HepG2 (cell line): ENCODE measurements around the gene TBC1D22A. TPM values are rescaled to one million over a fixed set of nuclear protein-coding genes. Genes with fewer than 3 reads are reported as not detected.

Experiments used
- ATAC-seq: fragments of 200-7000 bp; cut with Tn5 transposase; 3 replicates; pipeline ENCODE4 v1.9.1; 2020; ENCODE audit warnings: mild to moderate bottlenecking, moderate library complexity
- BruUV-seq: library from RNA; stranded (reverse); fragments of 400-500 nt; replicated peaks from 2 replicates; lab custom pipeline; 2021; lab: Mats Ljungman, UMichigan
- CTCF ChIA-PET: fragments of 300-600 bp; formaldehyde crosslinking; extraction: SDS; loops from one replicate; lab custom pipeline; 2021; ENCODE audit warnings: low total read pairs, inconsistent platforms, low intra/inter-chr PET ratio; lab: Yijun Ruan, JAX
- POLR2A ChIA-PET: fragments of 350-600 bp; sonication (Branson Sonifier 250); formaldehyde crosslinking; loops from one replicate; lab custom pipeline; 2020; ENCODE audit warnings: antibody characterized with exemption, inconsistent platforms; lab: Yijun Ruan, JAX
- DNase-seq: peaks from one replicate; pipeline ENCODE4 v3.0.0-alpha.2; 2015; ENCODE audit warnings: low spot score
- FAIRE-seq: peaks from 3 replicates; lab custom pipeline; 2011; peaks lifted over from hg19 to GRCh38; lab: Jason Lieb, UNC
- H2AFZ ChIP-seq: one replicate; pipeline ENCODE4 v1.6.1; 2011; ENCODE audit warnings: low read length, inconsistent platforms
- H3K27ac ChIP-seq: fragments of 300-600 bp; 3 replicates; pipeline ENCODE4 v1.8.0; 2011; ENCODE audit warnings: mixed run types, mild to moderate bottlenecking, mixed read lengths, low read length, inconsistent platforms; ENCODE audit not compliant: insufficient read depth; ENCODE audit errors: extremely low read length
- H3K27me3 ChIP-seq, 2 experiments: fragments of 200-600 bp in 1 of 2; 2 replicates in 1 of 2; 3 replicates in 1 of 2; pipeline versions ENCODE4 v1.6.0 to v1.8.0; 2011; ENCODE audit warnings: low read length in 2 of 2, mild to moderate bottlenecking in 2 of 2, moderate library complexity in 2 of 2, inconsistent platforms in 1 of 2; ENCODE audit not compliant: insufficient read depth in 2 of 2, control insufficient read depth in 1 of 2
- H3K36me3 ChIP-seq, 2 experiments: fragments of 200-600 bp in 1 of 2; replicated peaks in 1 of 2; 2 replicates in 1 of 2; 3 replicates in 1 of 2; pipeline versions ENCODE4 v1.5.1 to v1.8.0; 2011; ENCODE audit warnings: low read length in 2 of 2, inconsistent platforms in 1 of 2; ENCODE audit not compliant: insufficient read depth in 2 of 2, control insufficient read depth in 1 of 2
- H3K4me1 ChIP-seq: 2 replicates; pipeline ENCODE4 v1.5.1; 2012; ENCODE audit warnings: low read length, inconsistent platforms; ENCODE audit not compliant: insufficient read depth
- H3K4me2 ChIP-seq: 2 replicates; pipeline ENCODE4 v1.6.0; 2011; ENCODE audit warnings: low read depth, low read length, inconsistent platforms
- H3K4me3 ChIP-seq, 3 experiments: fragments of 200-600 bp in 1 of 3; sonication (generic), shearing (Covaris generic) in 1 of 3; replicated peaks in 1 of 3; 2 replicates each; pipeline ENCODE4 v1.5.1; 2011 to 2016; ENCODE audit warnings: low read length in 3 of 3, inconsistent platforms in 2 of 3, low read depth in 2 of 3, mild to moderate bottlenecking in 2 of 3, control low read depth in 1 of 3, mixed read lengths in 1 of 3; ENCODE audit not compliant: insufficient read depth in 1 of 3
- H3K79me2 ChIP-seq: one replicate; pipeline ENCODE4 v1.6.1; 2011; ENCODE audit warnings: low read length, inconsistent platforms; ENCODE audit not compliant: insufficient read depth
- H3K9ac ChIP-seq: 2 replicates; pipeline ENCODE4 v1.6.0; 2011; ENCODE audit warnings: mild to moderate bottlenecking, low read depth, low read length, inconsistent platforms; ENCODE audit not compliant: insufficient read depth
- H3K9me3 ChIP-seq: 2 replicates; pipeline ENCODE4 v1.5.1; 2012; ENCODE audit warnings: mild to moderate bottlenecking, low read length
- H4K20me1 ChIP-seq: 2 replicates; pipeline ENCODE4 v1.6.0; 2011; ENCODE audit warnings: inconsistent platforms, mild to moderate bottlenecking, low read length, moderate library complexity; ENCODE audit not compliant: insufficient read depth
- BRF2 ChIP-seq: sonication (generic); formaldehyde crosslinking; IDR thresholded peaks from 2 replicates; pipeline ENCODE4 v1.8.1; 2022; ENCODE audit warnings: mild to moderate bottlenecking, missing genetic modification reagents
- CREB3 ChIP-seq: sonication (generic); formaldehyde crosslinking; IDR thresholded peaks from 2 replicates; pipeline ENCODE4 v1.5.0; 2020; ENCODE audit warnings: missing genetic modification reagents
- SIN3A ChIP-seq: IDR thresholded peaks from 2 replicates; pipeline ENCODE4 v1.6.1; 2011; ENCODE audit warnings: low read depth, mild to moderate bottlenecking, control low read depth, low read length, borderline replicate concordance
- SMAD9 ChIP-seq: sonication (generic); formaldehyde crosslinking; IDR thresholded peaks from 2 replicates; pipeline ENCODE4 v1.5.1; 2020; ENCODE audit warnings: mild to moderate bottlenecking, missing genetic modification reagents
- SOX5 ChIP-seq: IDR thresholded peaks from 2 replicates; pipeline ENCODE4 v1.6.1; 2016; ENCODE audit warnings: borderline replicate concordance
- TAF1 ChIP-seq: sonication (generic); formaldehyde crosslinking; IDR thresholded peaks from 2 replicates; pipeline ENCODE4 v1.4.0; 2020; ENCODE audit warnings: missing genetic modification reagents
- TEF ChIP-seq: sonication (generic); formaldehyde crosslinking; IDR thresholded peaks from 2 replicates; pipeline ENCODE4 v1.5.0; 2020; ENCODE audit warnings: missing genetic modification reagents
- ZBTB7B ChIP-seq: sonication (generic); formaldehyde crosslinking; IDR thresholded peaks from 2 replicates; pipeline ENCODE4 v1.4.0; 2020; ENCODE audit warnings: missing genetic modification reagents
- ZNF337 ChIP-seq: sonication (generic); formaldehyde crosslinking; IDR thresholded peaks from 2 replicates; pipeline ENCODE4 v1.5.1; 2020; ENCODE audit warnings: missing genetic modification reagents, low read depth, mild to moderate bottlenecking, borderline replicate concordance
- ZNF33B ChIP-seq: sonication (generic); formaldehyde crosslinking; IDR thresholded peaks from 2 replicates; pipeline ENCODE4 v1.5.1; 2020; ENCODE audit warnings: mild to moderate bottlenecking, missing genetic modification reagents
- ZNF674 ChIP-seq: sonication (generic); formaldehyde crosslinking; IDR thresholded peaks from 2 replicates; pipeline ENCODE4 v1.5.0; 2020; ENCODE audit warnings: low read depth, mild to moderate bottlenecking, missing genetic modification reagents
- WGBS: methylation state at CpG from one replicate; pipeline ENCODE4 v1.1.6; 2017; ENCODE audit warnings: low lambda C conversion rate; 5-methylcytosine and 5-hydroxymethylcytosine counted together
- in situ Hi-C: cut with HindIII; loops from 2 replicates; pipeline ENCODE4 v1.10.0; 2017; ENCODE audit warnings: low pct_unique_long_range_greater_than_20kb; ENCODE audit not compliant: extremely low pct_ligation_motif_present
- intact Hi-C: fragments of 100-400 bp; cut with micrococcal nuclease; formaldehyde crosslinking; loops from one replicate; pipeline ENCODE4 v1.10.0; 2022; ENCODE audit not compliant: unreplicated experiment
- polyA plus RNA-seq, 8 experiments: library from polyadenylated mRNA; depleted of rRNA in 3 of 8; stranded (reverse) in 7 of 8; unstranded in 1 of 8; fragments of >200 nt; fragmentation: Illumina TruSeq in 4 of 8; extraction: Trizol in 4 of 8; gene quantifications; 2 replicates each; pipeline versions ENCODE4 v1.2.1 to v1.2.3, GENCODE V29; 2011 to 2016; ENCODE audit warnings: low read depth in 4 of 8, missing spikeins in 1 of 8, mixed read lengths in 1 of 8; ENCODE audit not compliant: insufficient read depth in 1 of 8
- total RNA-seq, 5 experiments: library from RNA; depleted of rRNA; stranded (reverse); fragments of >200 nt; fragmentation: Illumina TruSeq; extraction: Trizol; gene quantifications; 2 replicates each; pipeline ENCODE4 v1.2.3, GENCODE V29; 2016; ENCODE audit warnings: low read depth in 1 of 5

TBC1D22A gene
- total and polyA plus RNA-seq, 2 of the 13 experiments (the other 11 are each of a cell fraction or from before 2014, with no cell fraction given): 17.3 to 18.0 TPM

- H3K4me2 ChIP-seq: no peak overlapping the region
- H3K27me3 ChIP-seq: no peaks in the 10 kb centered on the region
- H3K79me2 ChIP-seq: no peaks in the 10 kb centered on the region
- intact Hi-C loops: no loop called here
- H3K4me1 ChIP-seq: no peaks in the 10 kb centered on the region
- FAIRE-seq (no peak), DNase-seq (no peak), ATAC-seq (no peak)
- no peak overlapping the region for H3K4me3 ChIP-seq
- H4K20me1 ChIP-seq: no peaks in the 10 kb centered on the region
- POLR2A ChIA-PET: no interaction called here
- no peaks in the 10 kb centered on the region for H3K9me3 ChIP-seq
- 0 out of 5 replicates have a peak, but pooled peaks cover 0 to 1% of the 10 kb centered on the region in 2 experiments for H3K36me3 ChIP-seq
- no peak for TF ChIP-seq TAF1 (CRISPR knock-in tag)
- TF ChIP-seq, all 625 proteins: peak for 0
- no TSS peak for BruUV-seq
- Histone ChIP-seq H3K9ac (no peak overlapping the region), H2AFZ (no peak overlapping the region), H3K27ac (no peak overlapping the region)
- CTCF ChIA-PET: no interaction called here
- WGBS: 96% methylated on average over 11 of the region's 14 CpGs
- in situ Hi-C loops: no loop called here
Observed at GRCh38 chr22:47069270-47069669, 306.8 kb downstream of the TBC1D22A start.

- DNase-seq: no peak
- no peak overlapping the region for H3K4me2 ChIP-seq
- H3K4me1 ChIP-seq: no peaks in the 10 kb centered on the region
- TF ChIP-seq CREB3 (CRISPR knock-in tag) (no peak), TEF (CRISPR knock-in tag) (no peak), SMAD9 (CRISPR knock-in tag) (no peak), ZBTB7B (no peak), SIN3A (no peak), SOX5 (CRISPR knock-in tag) (no peak), ZNF674 (no peak), BRF2 (CRISPR knock-in tag) (no peak), ZNF33B (CRISPR knock-in tag) (no peak), ZNF337 (CRISPR knock-in tag) (no peak)
- TF ChIP-seq, all 625 proteins: peak for 0
- ChIA-PET POLR2A (no interaction called here), CTCF (no interaction called here)
- no peaks in the 10 kb centered on the region for H3K27me3 ChIP-seq
- H3K79me2 ChIP-seq: no peaks in the 10 kb centered on the region
- no peaks in the 10 kb centered on the region for H3K9me3 ChIP-seq
- in situ Hi-C loops (no loop called here), intact Hi-C loops (no loop called here)
- WGBS: 89% methylated on average over 10 of the region's 11 CpGs
- no peak overlapping the region for H3K4me3 ChIP-seq
- H2AFZ ChIP-seq: no peak overlapping the region
- H3K27ac ChIP-seq: no peak overlapping the region
- H4K20me1 ChIP-seq: no peaks in the 10 kb centered on the region
- FAIRE-seq (no peak), ATAC-seq (no peak)
- H3K9ac ChIP-seq: no peak overlapping the region
- BruUV-seq: no TSS peak
- 0 out of 5 replicates have a peak, but pooled peaks cover 0 to 1% of the 10 kb centered on the region in 2 experiments for H3K36me3 ChIP-seq
Observed at GRCh38 chr22:47071078-47071806, 308.8 kb downstream of the TBC1D22A start.
